GM18511 (cell line): ENCODE measurements around the gene ZNRF3.

Experiments used
- ATAC-seq: cut with Tn5 transposase; IDR thresholded peaks from one replicate; pipeline ENCODE4 v1.9.1; 2021; ENCODE audit warnings: mild to moderate bottlenecking, moderate library complexity; ENCODE audit not compliant: unreplicated experiment

Gene ZNRF3

DNA sequence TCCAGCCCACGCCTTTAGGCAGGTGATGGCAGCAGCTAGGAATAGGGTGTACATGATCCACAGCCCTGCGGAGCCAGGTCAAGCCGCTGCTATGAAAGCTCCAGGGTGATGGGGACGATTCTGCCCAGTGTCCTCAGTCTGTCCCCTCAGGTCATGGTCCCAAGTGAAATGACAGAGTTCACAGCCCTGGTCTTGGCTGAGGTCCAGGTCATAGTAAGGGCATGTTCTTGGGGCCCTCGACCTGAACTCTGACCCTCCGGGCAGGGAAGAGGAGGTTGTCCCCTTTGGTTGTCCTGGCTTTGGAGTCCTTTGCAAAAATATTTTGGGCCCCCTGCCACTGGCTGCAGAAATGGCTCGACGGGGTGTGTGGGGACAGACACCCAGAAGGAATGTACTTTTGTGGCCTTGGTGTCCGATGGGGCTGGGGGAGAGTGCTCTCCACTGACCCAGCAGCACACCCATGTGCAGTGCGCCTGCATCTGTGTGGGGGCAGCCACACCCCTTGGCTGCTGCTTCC lies 170.9 kb downstream of the ZNRF3 start:
- ATAC-seq: no peak

DNA sequence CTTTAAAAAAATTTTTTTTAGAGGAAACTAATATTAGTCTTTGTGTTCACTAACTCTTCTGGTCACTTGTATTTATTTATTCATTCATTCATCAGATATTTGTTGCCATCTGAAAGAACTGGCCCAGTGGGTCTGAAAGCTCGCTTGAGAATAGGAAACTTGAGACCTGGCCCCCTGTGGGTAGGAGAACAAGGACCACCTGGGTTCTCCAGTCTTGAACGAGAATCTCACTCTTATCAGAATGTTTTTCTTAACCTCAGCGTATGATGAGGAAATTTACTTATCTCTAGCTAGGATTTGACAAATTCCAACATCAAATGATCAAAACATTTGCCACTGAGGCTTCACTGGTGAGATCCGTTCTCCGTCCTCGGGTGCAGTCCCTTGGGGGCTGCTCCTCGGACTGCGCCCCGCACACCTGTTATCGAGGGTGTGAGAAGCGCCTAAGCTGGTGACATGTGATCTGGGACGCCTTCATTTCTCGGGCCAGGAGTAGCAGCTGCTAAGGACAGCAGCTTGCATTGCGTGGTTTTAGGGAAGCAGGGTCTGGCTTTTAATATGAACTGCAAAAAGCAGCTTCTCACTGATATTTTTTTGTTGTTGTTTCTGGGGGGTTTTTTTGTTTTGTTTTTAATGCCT lies 171.9 kb downstream of the ZNRF3 start:
- no peak for ATAC-seq

DNA sequence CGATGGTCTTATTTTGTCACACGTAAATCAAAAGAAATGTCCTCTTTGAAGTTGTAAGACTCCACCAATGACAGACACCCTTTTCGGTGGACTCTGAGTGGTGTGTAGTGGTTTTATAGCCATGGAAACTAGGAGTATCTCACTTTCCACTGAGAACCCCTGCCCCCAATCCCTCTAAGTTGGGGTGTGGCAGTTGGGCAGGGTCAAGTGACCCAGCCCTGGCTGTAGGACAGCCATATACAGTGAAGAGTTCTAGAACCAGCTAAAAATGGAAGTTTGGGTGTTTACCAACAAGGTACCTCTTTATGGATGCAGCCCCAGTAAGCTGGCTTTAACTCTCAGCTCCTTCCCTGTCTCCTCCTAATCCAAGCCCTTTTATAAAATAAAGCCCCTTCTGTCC lies 173.1 kb downstream of the ZNRF3 start:
- no peak for ATAC-seq

DNA sequence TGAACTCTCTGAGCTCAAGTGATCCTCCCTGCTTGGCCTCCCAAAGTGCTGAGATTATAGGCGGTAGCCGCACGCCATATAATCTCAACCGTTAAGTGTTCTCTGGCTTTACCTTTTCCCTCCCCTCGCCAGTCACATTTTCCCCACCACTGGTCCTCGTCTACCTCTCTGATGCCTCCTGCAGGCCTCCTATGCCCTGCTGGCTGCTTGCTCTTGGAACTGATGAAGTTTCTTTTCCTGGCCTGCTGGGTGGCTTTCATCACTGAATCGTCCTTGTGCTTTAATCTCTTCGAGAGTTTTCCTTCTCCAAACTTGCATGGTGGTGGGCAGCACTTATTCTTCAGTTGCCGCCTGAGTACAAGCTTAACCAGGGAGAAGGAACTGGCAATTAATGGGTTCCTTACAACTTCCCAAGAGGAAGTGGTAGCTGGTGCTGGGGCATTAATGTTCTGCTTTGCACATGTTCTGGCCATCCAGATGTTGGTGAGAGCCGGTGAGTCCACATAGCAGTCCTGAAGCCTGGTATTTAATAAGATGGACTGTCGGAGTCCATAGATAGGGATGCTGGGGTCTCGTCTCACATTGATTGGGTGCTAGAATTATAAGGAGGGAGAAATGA lies 177.0 kb downstream of the ZNRF3 start:
- ATAC-seq: no peak

DNA sequence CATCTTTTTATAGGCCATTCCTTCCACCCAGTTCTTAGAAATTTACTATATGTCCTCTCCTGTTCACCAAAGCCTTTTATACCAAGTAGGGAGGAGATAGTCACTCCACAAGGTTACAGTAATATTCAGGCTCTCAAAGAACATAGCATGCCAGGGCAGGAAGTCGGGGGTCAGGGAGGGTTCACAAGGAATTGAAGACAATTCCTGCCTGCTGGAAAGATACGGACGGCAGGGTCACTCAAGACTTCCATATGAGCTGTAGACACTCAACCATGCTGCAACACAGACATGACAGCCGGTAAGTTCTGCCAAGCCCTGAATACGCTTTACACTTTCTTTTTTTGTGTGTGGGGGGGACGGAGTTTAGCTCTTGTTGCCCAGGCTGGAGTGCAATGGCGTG lies 177.6 kb downstream of the ZNRF3 start:
- no peak for ATAC-seq

DNA sequence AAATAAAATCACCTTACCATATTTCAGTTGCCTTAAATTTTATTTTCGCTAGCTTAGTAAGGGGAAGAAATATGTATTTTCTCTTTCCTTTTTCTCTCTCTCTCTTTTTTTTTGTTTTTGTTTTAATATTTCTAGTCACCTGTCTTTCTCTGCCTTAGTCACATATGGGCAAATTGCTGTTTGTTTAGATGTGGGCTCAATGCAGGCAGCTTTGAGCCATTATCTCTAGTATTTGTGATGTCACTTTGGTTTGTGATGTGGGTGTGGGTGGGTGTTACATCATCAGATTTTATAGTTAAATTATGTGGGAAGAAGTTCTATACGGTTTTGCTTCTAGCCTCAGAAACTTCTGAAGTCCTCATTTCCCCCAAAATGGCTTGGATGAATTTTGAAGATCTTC lies 178.4 kb downstream of the ZNRF3 start, which contains the start of gene C22orf31:
TSS of gene C22orf31 (minus strand) at position 59 of the 400 bp plus-strand sequence. CDS start at position 20, 39 bp downstream.
- ATAC-seq: no peak

DNA sequence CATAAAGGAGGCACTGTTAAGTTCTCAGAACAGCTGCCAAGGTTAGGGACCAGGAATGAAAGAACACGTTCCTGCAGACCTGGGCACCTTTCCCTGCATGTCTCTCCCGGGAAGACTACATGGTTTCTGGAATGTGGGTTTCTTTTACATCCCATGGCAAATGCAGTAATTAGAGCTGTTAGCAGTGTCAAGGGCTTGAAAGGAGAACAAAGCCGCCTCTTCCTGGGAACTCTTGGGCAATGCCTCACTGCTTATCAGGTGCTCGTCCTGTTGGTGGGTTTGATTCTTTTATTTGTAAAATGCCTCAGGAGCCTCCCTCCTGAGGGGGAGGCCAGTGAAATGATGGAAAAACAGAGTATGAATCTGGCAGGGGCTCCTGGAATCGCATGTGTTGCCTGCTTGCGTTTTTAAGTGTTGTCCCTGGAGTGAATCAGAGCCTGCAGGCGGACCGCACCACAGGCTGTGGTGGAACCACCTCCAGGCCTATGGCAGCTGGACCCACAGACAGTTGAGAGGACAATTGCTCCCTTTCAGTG lies 179.0 kb downstream of the ZNRF3 start:
- no peak for ATAC-seq

DNA sequence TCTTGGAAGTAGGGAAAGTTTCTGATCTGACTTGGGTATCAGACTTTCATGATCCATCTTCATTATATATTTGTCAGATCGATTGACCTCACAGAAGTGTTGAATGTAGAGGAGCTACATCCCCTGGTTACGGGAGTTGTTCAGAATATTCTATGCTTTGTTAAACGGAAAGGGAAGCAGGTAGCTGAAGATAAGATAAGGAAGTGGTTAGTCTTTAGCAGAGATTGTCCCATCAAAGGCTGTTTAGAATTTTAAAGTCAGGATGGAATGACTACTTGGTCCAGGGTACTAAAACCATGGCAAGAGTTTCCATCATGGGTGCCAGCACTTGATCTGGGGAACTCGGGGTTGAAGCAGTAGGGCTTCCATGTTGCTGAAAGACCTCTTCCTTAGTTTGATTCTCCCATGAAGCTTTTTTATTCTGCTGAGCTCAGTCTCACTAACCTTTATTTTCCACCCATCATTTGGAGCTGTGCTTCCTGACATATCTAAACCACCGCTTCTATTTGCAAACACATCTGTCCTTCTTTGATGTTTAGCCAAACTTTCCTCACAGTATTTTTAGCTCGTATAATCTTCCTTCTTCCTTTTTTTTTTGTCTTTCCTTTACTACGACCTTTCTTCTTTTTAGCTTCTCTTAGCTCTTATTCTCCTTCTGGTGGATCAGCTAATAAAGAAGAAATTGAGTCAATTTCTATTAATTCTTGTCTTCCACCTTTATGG lies 182.3 kb downstream of the ZNRF3 start:
- no peak for ATAC-seq

DNA sequence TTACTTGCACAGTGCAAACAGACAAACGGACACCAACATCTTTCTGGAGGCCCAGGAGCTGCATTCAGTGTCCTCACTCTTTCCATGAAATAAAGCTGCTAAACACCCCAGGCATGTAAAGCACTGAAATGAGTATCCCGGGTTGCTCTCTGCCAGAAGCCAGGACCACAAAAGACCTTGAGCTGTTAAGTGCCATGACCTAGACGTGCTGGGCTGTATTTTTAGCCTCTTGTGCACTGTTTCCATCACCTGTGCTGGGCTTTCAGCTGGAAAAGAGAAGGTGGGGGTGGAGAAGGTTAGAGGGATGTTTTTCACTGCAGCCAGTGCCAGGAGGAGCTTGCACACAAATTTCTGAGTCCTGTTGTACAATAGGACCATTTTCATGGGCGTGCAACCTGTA lies 186.1 kb downstream of the ZNRF3 start:
- ATAC-seq: no peak

DNA sequence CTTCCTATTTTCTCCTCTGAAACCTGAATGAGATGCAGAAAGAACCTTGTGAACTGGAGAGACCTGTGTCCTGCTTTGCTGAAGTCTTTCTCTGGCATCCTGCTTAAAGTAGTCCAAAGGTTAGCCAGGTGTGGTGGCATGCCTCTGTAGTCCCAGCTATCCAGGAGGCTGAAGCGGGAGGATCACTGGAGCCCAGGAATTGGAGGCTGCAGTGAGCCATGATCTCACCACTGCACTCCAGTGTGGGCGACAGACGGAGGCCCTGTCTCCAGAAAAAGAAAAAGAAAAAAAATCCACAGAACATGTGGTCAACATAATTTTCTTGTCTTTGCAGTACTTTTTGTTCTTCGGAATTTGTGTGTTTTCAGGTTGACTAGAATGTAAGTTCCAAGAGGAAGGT lies 187.1 kb downstream of the ZNRF3 start:
- ATAC-seq: no peak

DNA sequence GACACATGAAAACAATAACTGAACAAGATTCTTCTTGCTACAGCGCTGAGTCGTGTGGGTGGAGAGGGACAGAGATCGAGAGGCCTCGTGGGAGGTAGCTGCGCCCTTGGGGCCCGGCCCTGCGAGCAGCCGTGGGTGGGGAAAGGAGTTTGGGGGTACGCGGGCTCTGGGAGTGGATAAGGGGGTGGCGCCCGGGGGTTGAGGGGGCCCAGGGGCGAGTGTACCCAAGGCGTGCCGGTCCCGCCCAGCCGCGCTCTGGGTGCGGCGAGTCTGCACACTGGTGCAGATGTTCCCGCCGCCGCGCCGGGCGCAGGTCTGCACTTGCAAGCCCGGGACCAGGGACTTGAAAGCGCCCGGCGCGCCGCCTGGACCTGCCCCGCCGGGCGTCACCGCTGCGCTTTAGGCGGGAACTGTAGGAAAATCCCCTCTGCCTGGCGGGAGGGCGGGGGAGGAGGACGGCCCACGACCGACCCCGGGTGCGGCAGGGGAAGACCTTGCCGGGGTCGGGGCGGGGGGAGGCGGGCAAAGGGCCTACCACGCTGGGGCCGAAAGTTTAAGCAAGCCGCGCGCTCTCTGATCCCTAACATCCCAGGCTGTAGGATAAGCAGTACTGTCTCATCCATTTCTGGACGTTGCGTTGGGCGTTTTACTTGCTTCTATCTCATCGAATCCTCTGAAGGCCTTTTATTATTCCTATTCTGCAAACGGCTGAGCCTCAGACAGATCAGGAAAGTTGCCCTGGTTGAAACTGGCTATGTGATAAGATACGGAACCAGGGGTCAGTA lies 188.1 kb downstream of the ZNRF3 start:
- no peak for ATAC-seq

DNA sequence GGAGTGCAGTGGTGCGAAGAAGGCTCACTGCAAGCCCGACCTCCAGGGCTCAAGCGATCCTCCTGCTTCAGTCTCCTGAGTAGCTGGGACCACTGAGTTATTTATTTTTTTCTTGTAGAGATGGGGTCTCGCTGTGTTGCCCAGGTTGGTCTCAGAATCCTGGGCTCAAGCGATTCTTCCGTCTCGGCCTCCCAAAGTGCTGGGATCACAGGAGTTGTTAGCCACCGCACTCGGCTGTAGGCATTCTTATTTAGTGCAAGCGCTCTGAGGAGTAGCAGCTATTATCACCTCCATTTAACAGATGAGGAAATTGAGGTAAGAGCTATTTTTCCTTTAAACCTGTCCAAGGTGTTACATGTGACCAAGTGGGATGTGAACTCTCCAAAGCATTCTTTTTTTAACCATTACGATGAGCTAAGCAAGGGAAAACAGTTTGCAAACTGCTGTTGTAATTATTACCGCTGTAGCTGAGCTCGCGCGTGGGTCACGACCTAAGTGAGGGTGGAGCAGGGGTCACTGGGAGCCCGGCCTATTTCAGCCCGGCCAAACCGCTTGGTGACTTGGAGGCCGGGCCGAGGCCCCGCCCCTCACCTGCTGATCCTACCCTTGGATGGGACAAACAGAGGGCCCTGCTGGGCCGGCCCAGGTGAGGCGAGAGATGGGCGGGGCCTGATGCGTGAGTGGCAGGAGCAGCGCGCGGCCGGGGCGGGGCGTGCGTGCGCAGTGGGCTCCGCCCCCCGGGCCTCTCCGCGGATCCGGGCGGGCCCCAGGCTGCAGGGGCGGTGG lies 189.0 kb downstream of the ZNRF3 start:
- ATAC-seq: peak; percentile 93

DNA sequence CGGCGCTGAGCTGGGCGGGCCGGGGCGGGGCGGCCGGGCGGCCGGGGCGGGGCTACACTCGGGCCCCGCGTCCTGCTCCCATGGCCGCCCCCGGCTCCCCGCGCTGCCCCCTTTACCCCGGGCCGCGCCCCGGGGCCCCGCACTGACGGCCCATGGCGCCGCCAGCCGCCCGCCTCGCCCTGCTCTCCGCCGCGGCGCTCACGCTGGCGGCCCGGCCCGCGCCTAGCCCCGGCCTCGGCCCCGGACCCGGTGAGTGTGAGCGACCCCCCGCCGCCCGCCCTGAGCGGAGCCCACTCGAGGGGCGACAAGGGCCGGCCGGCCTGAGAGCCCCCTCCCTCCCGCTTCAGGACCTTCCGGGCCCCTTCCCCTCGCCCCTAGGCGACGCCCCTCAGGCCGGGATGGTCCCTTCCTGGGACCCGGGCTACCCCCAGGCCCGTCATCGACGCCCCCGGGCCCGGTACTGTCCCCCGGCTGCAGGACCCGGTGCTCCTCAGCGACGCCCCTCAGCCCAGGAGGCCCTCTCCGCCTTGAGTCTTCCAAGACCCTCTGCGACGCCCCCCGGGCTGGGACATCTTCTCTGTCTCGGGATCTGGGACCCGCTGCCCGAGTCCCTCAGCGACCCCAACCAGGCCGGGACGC lies 189.7 kb downstream of the ZNRF3 start, which contains the start of gene KREMEN1:
TSS of gene KREMEN1 (plus strand) at position 57 of the 639 bp plus-strand sequence. CDS start at position 153, 96 bp downstream.
- peak; percentile 7 for ATAC-seq

DNA sequence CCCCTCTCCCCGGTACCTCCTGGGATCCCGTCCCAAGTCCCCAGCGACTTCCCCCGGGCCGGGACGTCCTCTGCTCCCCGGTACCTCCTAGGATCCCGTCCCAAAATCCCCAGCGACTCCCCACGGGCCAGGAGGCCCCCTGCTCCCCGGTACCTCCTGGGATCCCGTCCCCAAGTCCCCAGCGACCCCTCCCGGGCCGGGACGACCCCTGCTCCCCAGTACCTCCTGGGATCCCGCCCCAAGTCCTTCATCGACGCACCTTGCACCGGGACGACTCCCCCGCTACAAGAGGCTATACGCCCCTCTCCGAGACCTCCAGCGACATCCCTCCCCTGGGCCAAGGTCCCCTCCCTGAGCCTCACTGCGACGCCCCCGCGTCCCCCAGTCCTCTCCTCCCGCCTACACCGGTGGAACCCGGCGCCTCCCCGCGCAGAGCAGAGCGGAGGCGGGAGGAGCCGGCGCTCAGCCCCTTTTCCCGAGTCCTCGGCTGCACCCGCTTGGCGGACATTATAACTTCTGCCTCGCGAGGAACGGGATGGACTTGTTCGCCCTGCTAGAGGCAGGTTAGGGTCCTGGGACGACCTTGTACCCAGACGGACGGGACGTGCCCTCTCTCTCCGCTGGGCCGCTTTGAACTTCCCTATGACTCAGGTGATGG lies 190.4 kb downstream of the ZNRF3 start:
- ATAC-seq: no peak

DNA sequence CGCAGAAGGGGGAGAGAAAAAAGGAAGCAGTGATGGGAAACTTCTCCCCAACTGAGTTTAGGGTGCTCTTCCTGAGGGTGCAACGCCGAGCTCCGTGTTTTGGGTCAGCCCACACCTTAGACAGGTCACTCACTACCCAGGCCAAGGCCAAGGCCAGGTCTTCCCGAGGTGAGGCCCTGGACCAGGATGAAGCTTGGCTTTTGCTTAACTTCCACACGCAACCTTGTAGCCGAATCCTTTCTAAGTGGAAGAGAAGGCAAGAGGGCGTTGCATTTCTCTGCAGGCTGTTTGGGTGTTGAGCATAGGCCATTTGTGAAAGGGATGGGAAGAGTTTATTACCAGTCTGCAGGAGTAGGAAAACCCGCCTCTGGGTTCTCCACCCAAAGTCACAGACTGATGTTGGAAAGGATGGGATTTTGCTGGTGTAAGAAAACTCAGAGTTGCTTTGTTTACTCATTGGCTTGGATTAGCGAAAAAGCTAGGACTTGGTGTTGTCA lies 191.0 kb downstream of the ZNRF3 start:
- ATAC-seq: no peak

DNA sequence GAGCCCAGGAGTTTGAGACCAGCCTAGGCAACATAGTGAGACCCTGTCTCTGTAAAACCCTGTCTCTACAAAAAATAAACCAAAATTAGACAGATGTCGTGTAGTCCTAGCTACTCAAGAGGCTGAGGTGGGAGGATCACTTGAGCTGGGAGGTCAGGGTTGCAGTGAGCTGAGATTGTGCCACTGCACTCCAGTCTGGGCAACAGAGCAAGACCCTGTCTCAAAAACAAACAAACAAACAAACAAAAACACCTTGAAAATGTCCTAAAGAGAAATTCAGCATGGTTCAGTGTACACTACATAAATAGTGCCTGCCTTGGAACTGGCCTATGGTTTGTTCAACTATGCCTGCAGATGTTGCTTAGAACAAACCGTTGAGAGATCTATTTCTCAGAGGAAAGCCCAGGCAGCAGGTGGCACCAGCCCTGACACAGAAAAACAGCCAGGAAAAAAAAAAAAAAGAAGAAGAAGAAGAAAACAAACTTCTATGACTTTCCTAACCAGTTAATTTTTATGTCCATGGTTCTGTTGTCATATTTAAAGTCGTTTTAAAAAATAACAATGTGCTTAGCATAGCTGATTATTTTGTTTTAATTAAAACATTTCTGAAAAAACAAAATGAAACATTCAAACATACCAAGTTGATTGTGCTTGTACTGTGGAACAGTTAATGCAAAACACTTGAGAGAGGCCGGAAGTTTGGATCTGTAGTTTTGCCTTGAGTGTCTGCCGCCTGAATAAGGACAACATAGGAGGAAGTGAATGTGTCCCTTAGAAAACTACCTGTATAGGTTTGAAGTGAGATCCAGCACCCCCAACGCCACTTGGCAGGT lies 194.9 kb downstream of the ZNRF3 start:
- ATAC-seq: no peak

DNA sequence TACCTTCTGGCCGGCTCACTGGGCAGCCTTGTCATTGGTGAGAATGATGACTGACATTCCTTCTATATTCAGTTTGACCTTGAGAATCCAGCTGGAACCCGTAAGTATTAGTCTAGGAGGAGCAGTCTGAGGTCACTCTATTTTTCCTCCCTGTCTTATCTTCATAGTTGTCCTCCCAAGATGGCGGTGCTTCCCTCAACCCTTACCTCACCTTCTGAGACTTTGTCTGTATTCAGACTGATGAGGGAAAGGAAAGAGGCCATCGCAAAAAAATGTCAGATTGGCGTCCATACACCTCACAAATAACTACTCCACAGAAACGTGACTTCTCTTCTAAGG lies 195.5 kb downstream of the ZNRF3 start:
- ATAC-seq: no peak
